Pancreas (tissue), 10 donors: ENCODE results near the gene CMIP. TPM values are rescaled to one million over a fixed set of nuclear protein-coding genes. Genes with fewer than 3 reads are reported as not detected.

ENCODE experiments used
- ATAC-seq, 4 donors: fragments of 200-7000 bp; cut with Tn5 transposase; one replicate each; pipeline versions ENCODE4 v1.8.0 to v1.9.1; 2020; ENCODE audit warnings: mild to moderate bottlenecking in 4 of 4, moderate library complexity in 4 of 4
- DNase-seq, 6 donors: peaks; one replicate each; pipeline ENCODE4 v3.0.0-alpha.2; 2020
- FAIRE-seq: peaks from 2 replicates; lab custom pipeline; 2012; peaks lifted over from hg19 to GRCh38; lab: Jason Lieb, UNC
- H3K27ac ChIP-seq, 4 donors: fragments of 200-600 bp; sonication (generic); 1 replicate in 3 of 4; 2 replicates in 1 of 4; pipeline versions ENCODE4 v1.5.0 to v1.8.0; 2020
- H3K27me3 ChIP-seq, 4 donors: fragments of 200-600 bp; one replicate each; pipeline ENCODE4 v1.8.0; 2021
- H3K36me3 ChIP-seq, 3 donors: fragments of 200-600 bp; sonication (generic) in 1 of 3; one replicate each; pipeline versions ENCODE4 v1.5.0 to v1.8.0; 2020 to 2021
- H3K4me1 ChIP-seq, 3 donors: fragments of 200-600 bp; one replicate each; pipeline ENCODE4 v1.8.0; 2021
- H3K4me3 ChIP-seq, 4 donors: fragments of 200-600 bp; sonication (generic) in 2 of 4; one replicate each; pipeline versions ENCODE4 v1.5.0 to v1.8.0; 2020 to 2021
- H3K9me3 ChIP-seq, 4 donors: fragments of 200-600 bp; one replicate each; pipeline ENCODE4 v1.8.0; 2021
- WGBS, 2 donors: extraction: QIAGEN DNeasy Blood & Tissue Kit; methylation state at CpG; one replicate each; pipeline ENCODE4 v1.1.7; 2013; 5-methylcytosine and 5-hydroxymethylcytosine counted together
- intact Hi-C, 3 donors: fragments of 100-400 bp; cut with DNase I; formaldehyde crosslinking; loops; one replicate each; pipeline versions ENCODE4 v1.11.1 to v1.14.2; 2022
- polyA plus RNA-seq, 2 donors: library from polyadenylated mRNA; stranded (reverse); fragments of 200-250 nt; gene quantifications; one replicate each; pipeline ENCODE4 v1.2.3, GENCODE V29; 2013
- total RNA-seq, 6 donors: library from RNA; stranded (reverse); fragmentation: NEBNext Ultra II Directional in 4 of 6; extraction: Animal tissue kit (Norgen Biotek cat#: 25700) in 4 of 6; gene quantifications; one replicate each; pipeline versions ENCODE4 v1.2.1 to v1.2.4, GENCODE V29; 2021 to 2023
- TF ChIP-seq, protein P1 (sequence below), 4 donors: fragments of 200-600 bp; sonication (generic) in 3 of 4; IDR thresholded peaks; one replicate each; pipeline versions ENCODE4 v1.5.0 to v1.8.0; 2021; ENCODE audit warnings: antibody characterized with exemption in 4 of 4
- donor health status: healthy with polysubstance abuse.
- donor health status: DM: no; HTN: no; CAD: no; lungs with moderate emphysema.
- donor health status: DM: no; HTN: no; CAD: no.
- donor health status: control.
- donor health status: control.
- donor health status: Bipolar disorder and iron deficiency.
- donor health status: DM: yes; HTN: yes; CAD: no.
- donor health status: DM: no; HTN: no; CAD: no.
- donor health status: DM: no; HTN: no; CAD: no.
- donor health status: DM: yes; HTN: yes; CAD: no.

CMIP gene
- total and polyA plus RNA-seq, 8 donors: 9.7 to 37.0 (median 21.5) TPM

DNA sequence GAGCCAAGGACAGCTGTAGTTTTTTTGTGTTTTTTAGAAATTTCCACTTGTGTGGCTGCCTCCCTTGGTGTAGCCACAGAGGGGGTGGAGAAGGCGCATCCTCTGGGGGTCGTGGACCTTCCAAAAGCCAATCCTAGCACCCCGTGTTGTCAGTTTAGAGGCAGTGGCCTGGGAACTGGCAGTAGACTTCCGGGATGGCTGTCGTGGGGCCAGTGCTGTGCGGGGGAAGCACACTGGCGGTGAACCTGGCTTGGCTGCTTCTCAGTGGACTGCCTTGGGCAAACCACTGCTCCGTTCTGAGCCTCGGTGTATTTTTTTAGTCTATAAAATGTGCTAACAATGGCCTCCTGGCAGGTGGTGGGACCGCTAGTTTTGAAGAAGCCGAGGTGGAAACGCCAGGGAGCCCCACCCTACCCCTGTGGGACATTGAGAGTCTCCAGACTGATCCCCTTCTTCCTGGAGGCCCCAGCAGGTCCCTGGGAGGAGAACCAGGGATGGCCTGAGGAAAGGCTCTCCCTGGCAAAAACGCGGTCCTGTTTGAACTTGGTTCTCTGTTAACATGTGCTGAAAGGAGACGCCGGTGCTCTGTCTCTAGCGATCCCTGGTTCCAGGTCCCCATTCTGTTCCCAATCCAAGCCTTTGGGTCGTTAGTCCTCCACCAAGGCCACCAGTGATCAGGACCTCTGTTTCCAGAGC is 125.7 kb downstream of the CMIP start:
- TF ChIP-seq, protein P1, sequence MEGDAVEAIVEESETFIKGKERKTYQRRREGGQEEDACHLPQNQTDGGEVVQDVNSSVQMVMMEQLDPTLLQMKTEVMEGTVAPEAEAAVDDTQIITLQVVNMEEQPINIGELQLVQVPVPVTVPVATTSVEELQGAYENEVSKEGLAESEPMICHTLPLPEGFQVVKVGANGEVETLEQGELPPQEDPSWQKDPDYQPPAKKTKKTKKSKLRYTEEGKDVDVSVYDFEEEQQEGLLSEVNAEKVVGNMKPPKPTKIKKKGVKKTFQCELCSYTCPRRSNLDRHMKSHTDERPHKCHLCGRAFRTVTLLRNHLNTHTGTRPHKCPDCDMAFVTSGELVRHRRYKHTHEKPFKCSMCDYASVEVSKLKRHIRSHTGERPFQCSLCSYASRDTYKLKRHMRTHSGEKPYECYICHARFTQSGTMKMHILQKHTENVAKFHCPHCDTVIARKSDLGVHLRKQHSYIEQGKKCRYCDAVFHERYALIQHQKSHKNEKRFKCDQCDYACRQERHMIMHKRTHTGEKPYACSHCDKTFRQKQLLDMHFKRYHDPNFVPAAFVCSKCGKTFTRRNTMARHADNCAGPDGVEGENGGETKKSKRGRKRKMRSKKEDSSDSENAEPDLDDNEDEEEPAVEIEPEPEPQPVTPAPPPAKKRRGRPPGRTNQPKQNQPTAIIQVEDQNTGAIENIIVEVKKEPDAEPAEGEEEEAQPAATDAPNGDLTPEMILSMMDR (IDR thresholded peaks at IDR 0.05): no peak
- ATAC-seq (no peak), FAIRE-seq (no peak), DNase-seq (no peak)
- intact Hi-C loops: no loop called here
- Histone ChIP-seq H3K36me3 (no peaks in the 10 kb centered on the region), H3K4me1 (peaks cover 0 to 4% (median 0%) of the 10 kb centered on the region in 3 donors), H3K4me3 (no peak overlapping the region), H3K27me3 (no peaks in the 10 kb centered on the region), H3K27ac (no peak overlapping the region), H3K9me3 (no peaks in the 10 kb centered on the region)
- WGBS, 2 donors: 87 to 88% methylated on average over 18 of the region's 18 CpGs

DNA sequence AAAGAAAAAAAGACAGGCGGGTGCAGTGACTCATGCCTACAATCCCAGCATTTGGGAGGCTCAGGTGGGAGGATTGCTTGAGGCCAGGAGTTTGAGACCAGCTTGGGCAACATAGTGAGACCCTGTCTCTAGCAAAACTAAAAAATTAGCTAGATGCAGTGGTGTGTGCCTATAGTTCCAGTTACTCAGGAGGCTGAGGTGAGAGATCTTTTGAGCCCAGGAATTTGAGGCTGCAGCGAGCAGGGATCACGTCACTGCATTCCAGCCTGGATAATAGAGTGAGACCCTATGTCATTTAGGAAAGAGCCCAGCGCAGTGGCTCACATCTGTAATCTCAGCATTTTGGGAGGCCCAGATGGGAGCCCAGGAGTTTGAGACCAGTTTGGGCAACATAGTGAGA is 126.6 kb downstream of the CMIP start:
- TF ChIP-seq, protein P1 (IDR thresholded peaks at IDR 0.05): no peak
- no peak for ATAC-seq
- no peak for DNase-seq

DNA sequence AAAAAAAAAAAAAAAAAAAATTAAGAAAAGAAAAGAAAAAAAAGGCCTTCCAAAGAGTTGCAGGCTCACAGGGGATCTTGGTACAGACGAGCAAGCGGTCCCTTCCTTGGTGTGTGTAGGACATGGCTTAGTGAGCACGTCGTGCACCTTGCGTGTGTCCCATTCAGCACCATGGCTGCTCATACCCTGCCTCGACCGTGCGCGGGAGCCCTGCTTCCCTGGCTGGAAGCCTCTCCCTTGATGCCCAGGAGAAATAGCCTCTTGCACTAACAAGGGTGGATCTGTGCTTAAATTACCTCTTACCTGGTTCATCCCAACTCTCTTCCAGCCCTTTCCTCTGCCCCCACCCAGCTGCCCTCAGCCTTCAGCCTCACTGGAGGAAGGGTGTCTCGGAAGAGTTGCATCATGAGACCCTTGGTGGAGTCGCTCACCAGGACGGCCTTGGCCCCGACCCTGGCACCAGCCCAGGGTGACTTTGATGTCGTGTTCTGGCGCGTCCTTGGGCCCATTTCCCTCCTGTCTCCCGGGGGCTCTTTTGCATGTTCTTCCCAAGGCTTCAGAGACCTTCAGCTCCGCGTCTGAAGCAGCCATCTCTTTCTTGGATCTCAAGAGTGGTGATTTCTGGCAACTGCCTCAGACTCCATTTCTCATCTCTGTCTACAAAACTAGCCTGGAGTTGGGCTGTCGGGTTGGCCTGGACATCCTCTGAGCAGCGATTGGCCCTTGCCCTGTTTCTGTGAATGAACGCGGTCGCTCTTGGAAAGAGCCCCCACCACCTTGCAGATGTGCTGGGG is 127.2 kb downstream of the CMIP start:
- FAIRE-seq (no peak), ATAC-seq (no peak), DNase-seq (no peak)
- intact Hi-C loops: no loop called here
- H3K4me1 ChIP-seq: peaks cover 0 to 4% (median 0%) of the 10 kb centered on the region in 3 donors
- H3K4me3 ChIP-seq: no peak overlapping the region
- no peaks in the 10 kb centered on the region for H3K27me3 ChIP-seq
- 82 to 84% methylated on average over 24 of the region's 24 CpGs for WGBS, 2 donors
- no peak overlapping the region for H3K27ac ChIP-seq
- TF ChIP-seq, protein P1 (IDR thresholded peaks at IDR 0.05): no peak
- no peaks in the 10 kb centered on the region for H3K36me3 ChIP-seq
- no peaks in the 10 kb centered on the region for H3K9me3 ChIP-seq

More for the DNA sequence above, 126.6 kb downstream of the CMIP start:
- intact Hi-C loops: no loop called here
- Histone ChIP-seq H3K4me3 (no peak overlapping the region), H3K27me3 (no peaks in the 10 kb centered on the region), H3K9me3 (no peaks in the 10 kb centered on the region), H3K36me3 (no peaks in the 10 kb centered on the region), H3K27ac (no peak overlapping the region), H3K4me1 (peaks cover 0 to 4% (median 0%) of the 10 kb centered on the region in 3 donors)
- WGBS, 2 donors: 93 to 97% methylated on average over 4 of the region's 4 CpGs
- no peak for FAIRE-seq

DNA sequence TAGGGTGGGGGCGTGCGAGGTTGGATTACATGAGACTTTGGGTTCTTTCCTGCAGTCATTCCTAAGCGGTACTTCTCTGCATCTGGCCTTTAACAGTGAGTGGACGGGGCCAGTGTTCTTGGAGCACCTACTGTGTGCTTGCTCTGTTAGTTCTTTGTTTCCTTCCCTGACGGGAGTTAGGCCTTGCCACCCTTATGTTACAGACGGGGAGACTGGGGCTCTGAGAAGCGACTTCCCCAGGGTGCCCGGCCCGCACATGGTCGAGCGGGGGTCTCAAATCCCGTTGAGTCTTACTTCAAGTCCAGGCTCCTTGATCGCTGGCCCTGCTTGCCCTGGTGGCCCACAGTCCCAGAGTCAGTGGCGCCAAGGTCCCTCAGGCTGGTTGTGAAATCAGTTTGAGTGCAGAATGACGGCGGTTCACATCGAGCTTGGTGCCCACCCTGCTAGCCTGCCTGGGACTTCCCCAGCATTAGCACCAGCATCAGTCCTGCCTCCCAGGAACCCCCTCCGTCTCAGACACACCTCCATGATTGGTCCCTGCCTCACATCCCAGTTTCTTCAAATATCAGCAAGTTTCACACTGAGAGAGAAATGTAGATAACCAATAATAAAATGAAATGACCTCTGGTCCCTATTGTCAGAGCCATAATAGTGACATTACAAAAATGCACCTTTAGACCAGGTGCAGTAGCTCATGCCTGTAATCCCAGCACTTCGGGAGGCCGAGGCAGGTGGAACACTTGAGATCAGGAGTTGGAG is 128.0 kb downstream of the CMIP start:
- Histone ChIP-seq H3K4me3 (no peak overlapping the region), H3K27me3 (no peaks in the 10 kb centered on the region), H3K4me1 (peaks cover 0 to 4% (median 0%) of the 10 kb centered on the region in 3 donors), H3K27ac (no peak overlapping the region), H3K9me3 (no peaks in the 10 kb centered on the region), H3K36me3 (no peaks in the 10 kb centered on the region)
- DNase-seq: no peak
- no peak for ATAC-seq
- intact Hi-C loops: no loop called here
- 93 to 94% methylated on average over 20 of the region's 20 CpGs for WGBS, 2 donors
- TF ChIP-seq, protein P1 (IDR thresholded peaks at IDR 0.05): no peak
- FAIRE-seq: no peak
